Activated CD4-positive, alpha-beta T cell treated with anti-CD3 and anti-CD28 coated beads for 36 hours (primary cell): ENCODE results near the gene ZNF285. TPM values are rescaled to one million over a fixed set of nuclear protein-coding genes. Genes with fewer than 3 reads are reported as not detected.
"Not testable (repeated sequence)": the region's sequence is repeated elsewhere in the genome, so short reads cannot be mapped to it uniquely, and the experiment has no call there.

Experiments
- ATAC-seq: fragments of 200-7000 bp; cut with Tn5 transposase; one replicate; pipeline ENCODE4 v1.10.0; 2021; ENCODE audit warnings: mild to moderate bottlenecking, moderate library complexity
- CTCF ChIA-PET: fragments of 350-600 bp; sonication (Branson Sonifier 250); formaldehyde crosslinking; loops from one replicate; lab custom pipeline; 2021; ENCODE audit warnings: antibody characterized with exemption; lab: Charles Lee
- POLR2A ChIA-PET: fragments of 350-600 bp; sonication (Branson Sonifier 250); formaldehyde crosslinking; loops from one replicate; lab custom pipeline; 2021; ENCODE audit warnings: antibody characterized with exemption, inconsistent platforms; lab: Charles Lee
- DNase-seq: peaks from one replicate; pipeline ENCODE4 v3.0.0-alpha.2; 2020
- H3K27ac Mint-ChIP-seq: one replicate; pipeline ENCODE4 v1.8.0; 2021; ENCODE audit warnings: mixed read lengths
- H3K27me3 Mint-ChIP-seq: one replicate; pipeline ENCODE4 v1.8.0; 2021; ENCODE audit warnings: mixed read lengths
- H3K36me3 Mint-ChIP-seq: one replicate; pipeline ENCODE4 v1.8.0; 2021; ENCODE audit warnings: low read depth, mixed read lengths
- H3K4me1 Mint-ChIP-seq: one replicate; pipeline ENCODE4 v1.8.0; 2021; ENCODE audit warnings: mixed read lengths
- H3K4me3 Mint-ChIP-seq: one replicate; pipeline ENCODE4 v1.8.0; 2021; ENCODE audit warnings: mild to moderate bottlenecking, moderate library complexity, mixed read lengths
- H3K9me3 Mint-ChIP-seq: one replicate; pipeline ENCODE4 v1.8.0; 2021; ENCODE audit warnings: low read depth, mixed read lengths
- intact Hi-C, 2 experiments: fragments of 100-400 bp; cut with DNase I in 1 of 2; cut with micrococcal nuclease in 1 of 2; formaldehyde crosslinking; loops; one replicate each; pipeline versions ENCODE4 v1.14.2 to v1.15.1; 2022 to 2024; cut with DNase I, micrococcal nuclease
- total RNA-seq, 2 experiments: library from RNA; stranded (reverse); gene quantifications; one replicate each; pipeline ENCODE4 v1.2.3, GENCODE V29; 2021

Gene ZNF285
- total RNA-seq, result 1 to 10 TPM; 1.2 to 1.4 TPM

GRCh38 chr19:44401139-44402115, at the start of gene ZNF285:
Gene ZNF285 (minus strand): TSS chr19:44401608. CDS start chr19:44397213, 4,395 bp downstream.
- intact Hi-C loops, result loop anchor here in 1 of 2 experiments (1.0 to 2.0 kb wide), 7 partner anchors 47 to 377 kb away; partner anchors contain the start of genes ZNF180, ZNF222, ZNF225 and ZNF226
- ChIA-PET CTCF (no interaction called here), POLR2A (no interaction called here)
- Mint-ChIP-seq H3K4me1 (peaks cover 10% of the 10 kb centered on the region), H3K36me3 (peaks cover 32% of the 10 kb centered on the region), H3K27me3 (no peaks in the 10 kb centered on the region), H3K27ac (peak within 1 kb of the TSS; percentile 76), H3K4me3 (peak within 1 kb of the TSS; percentile 75), H3K9me3 (peaks cover 37% of the 10 kb centered on the region)
- peak; percentile 91 for DNase-seq
- peak; percentile 99 for ATAC-seq

- DNase-seq (peak; percentile 91), ATAC-seq (peak; percentile 98)
- peaks cover 67% of the 10 kb centered on the region for H3K9me3 Mint-ChIP-seq
- peaks cover 10% of the 10 kb centered on the region for H3K4me1 Mint-ChIP-seq
- ChIA-PET CTCF (interaction anchor here (0.6 kb wide), 1 partner anchor 200 kb away, joined by 3 read pairs; no protein-coding TSS in a partner anchor), POLR2A (no interaction called here)
- H3K36me3 Mint-ChIP-seq, result peaks cover 68% of the 10 kb centered on the region
- intact Hi-C loops, result loop anchor here (1.0 to 5.0 kb wide), 4 partner anchors 47 to 336 kb away; partner anchors contain the start of genes ZNF180 (in 2 of the 2), ZNF225 (in 1 of the 2), ZNF227 (in 1 of the 2) and ZNF285 (in 1 of the 2)
- H3K4me3 Mint-ChIP-seq, result peak within 1 kb of the TSS; percentile 81
- peak within 1 kb of the TSS; percentile 84 for H3K27ac Mint-ChIP-seq
- H3K27me3 Mint-ChIP-seq, result peaks cover 2% of the 10 kb centered on the region
Observed at GRCh38 chr19:44447916-44448674, 46.7 kb upstream of the ZNF285 start, which contains the start of gene ZNF229. Gene ZNF229 (minus strand): TSS chr19:44448472. CDS start chr19:44442847, 5,625 bp downstream.

GRCh38 chr19:44438441-44438840, 37.0 kb upstream of the ZNF285 start:
- ChIA-PET POLR2A (no interaction called here), CTCF (no interaction called here)
- no peaks in the 10 kb centered on the region for H3K4me1 Mint-ChIP-seq
- ATAC-seq (no peak), DNase-seq (no peak)
- no peaks in the 10 kb centered on the region for H3K27me3 Mint-ChIP-seq
- intact Hi-C loops, result no loop called here
- peaks cover 58% of the 10 kb centered on the region for H3K9me3 Mint-ChIP-seq
- H3K36me3 Mint-ChIP-seq, result peaks cover 49% of the 10 kb centered on the region
- no peak overlapping the region for H3K27ac Mint-ChIP-seq
- H3K4me3 Mint-ChIP-seq, result no peak overlapping the region

- Mint-ChIP-seq H3K9me3 (peaks cover 58% of the 10 kb centered on the region), H3K27me3 (no peaks in the 10 kb centered on the region), H3K36me3 (peaks cover 52% of the 10 kb centered on the region), H3K4me1 (no peaks in the 10 kb centered on the region), H3K27ac (no peak overlapping the region), H3K4me3 (no peak overlapping the region)
- DNase-seq (no peak), ATAC-seq (no peak)
- intact Hi-C loops, result no loop called here
- CTCF ChIA-PET, result no interaction called here
- POLR2A ChIA-PET, result no interaction called here
Observed at GRCh38 chr19:44435441-44435840, 34.0 kb upstream of the ZNF285 start.

GRCh38 chr19:44430956-44431355, 29.5 kb upstream of the ZNF285 start:
- H3K4me1 Mint-ChIP-seq, result no peaks in the 10 kb centered on the region
- DNase-seq (no peak), ATAC-seq (no peak)
- ChIA-PET POLR2A (no interaction called here), CTCF (no interaction called here)
- H3K27ac Mint-ChIP-seq, result no peak overlapping the region
- H3K36me3 Mint-ChIP-seq, result peaks cover 60% of the 10 kb centered on the region
- H3K4me3 Mint-ChIP-seq, result no peak overlapping the region
- H3K9me3 Mint-ChIP-seq, result peaks cover 64% of the 10 kb centered on the region
- intact Hi-C loops, result no loop called here
- H3K27me3 Mint-ChIP-seq, result no peaks in the 10 kb centered on the region

GRCh38 chr19:44415553-44415952, 14.1 kb upstream of the ZNF285 start:
- H3K4me3 Mint-ChIP-seq, POLR2A ChIA-PET, H3K4me1 Mint-ChIP-seq, intact Hi-C loops, H3K36me3 Mint-ChIP-seq, H3K27me3 Mint-ChIP-seq, CTCF ChIA-PET, ATAC-seq, H3K27ac Mint-ChIP-seq, DNase-seq: not testable (repeated sequence)
- peaks cover 32% of the 10 kb centered on the region for H3K9me3 Mint-ChIP-seq

GRCh38 chr19:44389268-44389667, 12.1 kb downstream of the ZNF285 start:
- ATAC-seq, H3K4me1 Mint-ChIP-seq, CTCF ChIA-PET, POLR2A ChIA-PET, H3K27me3 Mint-ChIP-seq, H3K27ac Mint-ChIP-seq, DNase-seq, intact Hi-C loops, H3K4me3 Mint-ChIP-seq: not testable (repeated sequence)
- H3K36me3 Mint-ChIP-seq, result peaks cover 56% of the 10 kb centered on the region
- H3K9me3 Mint-ChIP-seq, result peaks cover 42% of the 10 kb centered on the region

- no peak overlapping the region for H3K4me3 Mint-ChIP-seq
- intact Hi-C loops, result no loop called here
- H3K9me3 Mint-ChIP-seq, result peaks cover 22% of the 10 kb centered on the region
- no peak for DNase-seq
- ChIA-PET CTCF (no interaction called here), POLR2A (no interaction called here)
- H3K27ac Mint-ChIP-seq, result no peak overlapping the region
- peaks cover 6% of the 10 kb centered on the region for H3K36me3 Mint-ChIP-seq
- ATAC-seq, result no peak
- no peaks in the 10 kb centered on the region for H3K27me3 Mint-ChIP-seq
- H3K4me1 Mint-ChIP-seq, result no peaks in the 10 kb centered on the region
Observed at GRCh38 chr19:44374789-44375188, 26.6 kb downstream of the ZNF285 start.

GRCh38 chr19:44371815-44372480, 29.5 kb downstream of the ZNF285 start:
- Mint-ChIP-seq H3K36me3 (peaks cover 5% of the 10 kb centered on the region), H3K27ac (no peak overlapping the region), H3K4me3 (no peak overlapping the region), H3K4me1 (no peaks in the 10 kb centered on the region), H3K27me3 (peaks cover 3% of the 10 kb centered on the region), H3K9me3 (peaks cover 32% of the 10 kb centered on the region)
- no peak for DNase-seq
- POLR2A ChIA-PET, result no interaction called here
- CTCF ChIA-PET, result no interaction called here
- no peak for ATAC-seq
- intact Hi-C loops, result no loop called here

- H3K9me3 Mint-ChIP-seq, result peaks cover 29% of the 10 kb centered on the region
- intact Hi-C loops, result no loop called here
- ATAC-seq, result no peak
- CTCF ChIA-PET, result no interaction called here
- DNase-seq, result no peak
- no peaks in the 10 kb centered on the region for H3K4me1 Mint-ChIP-seq
- POLR2A ChIA-PET, result no interaction called here
- no peak overlapping the region for H3K27ac Mint-ChIP-seq
- peaks cover 1% of the 10 kb centered on the region for H3K36me3 Mint-ChIP-seq
- peaks cover 3% of the 10 kb centered on the region for H3K27me3 Mint-ChIP-seq
- no peak overlapping the region for H3K4me3 Mint-ChIP-seq
Observed at GRCh38 chr19:44367024-44367423, 34.4 kb downstream of the ZNF285 start.
